ENCODE data around the gene DPP6.

Gene DPP6

GRCh38 chr7:154255324-154255723 is 203.1 kb downstream of the DPP6 start:
- DNase-seq, result no peak

GRCh38 chr7:154256150-154256549 is 204.0 kb downstream of the DPP6 start:
- DNase-seq, result no peak

DNA sequence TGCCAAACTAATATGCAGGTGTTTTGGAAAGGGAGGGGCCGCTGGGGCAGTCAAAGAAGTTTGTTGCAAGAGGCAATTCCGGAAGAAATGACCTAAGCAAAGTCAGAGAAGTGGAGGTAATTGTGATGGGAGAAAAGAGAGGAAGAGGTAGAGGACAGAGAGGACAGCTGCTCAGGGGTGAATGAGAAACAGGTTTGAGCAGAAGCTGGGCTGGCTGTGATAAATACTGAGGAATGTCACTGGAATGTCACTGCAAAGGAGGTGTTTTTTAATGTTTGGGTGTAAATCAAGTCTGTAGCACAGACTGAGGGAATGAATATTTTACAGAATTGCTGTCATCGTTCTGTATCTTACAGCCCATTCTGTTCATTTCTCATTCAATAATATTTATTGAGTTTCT is 207.2 kb downstream of the DPP6 start:
- DNase-seq, result no peak

DNA sequence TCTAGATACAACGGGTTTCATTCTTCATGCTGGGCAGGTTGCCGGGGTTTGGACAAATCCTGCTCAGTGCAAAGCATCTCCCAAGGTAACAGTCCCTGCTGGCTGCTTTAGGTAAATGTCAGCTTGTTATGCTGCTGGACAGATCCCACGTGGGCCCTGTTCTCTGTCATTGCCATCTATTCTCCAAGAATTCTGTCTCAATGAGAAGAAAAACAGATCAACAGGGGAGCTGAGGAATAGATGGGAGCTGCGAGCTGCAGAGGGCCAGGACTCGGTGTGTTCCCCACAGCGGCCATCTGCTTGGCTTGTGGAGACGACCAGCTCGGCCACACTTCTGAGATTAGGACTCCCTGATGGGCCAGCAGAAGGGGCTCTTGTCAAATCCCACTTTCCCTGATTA is 235.2 kb downstream of the DPP6 start:
- no peak for DNase-seq

DNA sequence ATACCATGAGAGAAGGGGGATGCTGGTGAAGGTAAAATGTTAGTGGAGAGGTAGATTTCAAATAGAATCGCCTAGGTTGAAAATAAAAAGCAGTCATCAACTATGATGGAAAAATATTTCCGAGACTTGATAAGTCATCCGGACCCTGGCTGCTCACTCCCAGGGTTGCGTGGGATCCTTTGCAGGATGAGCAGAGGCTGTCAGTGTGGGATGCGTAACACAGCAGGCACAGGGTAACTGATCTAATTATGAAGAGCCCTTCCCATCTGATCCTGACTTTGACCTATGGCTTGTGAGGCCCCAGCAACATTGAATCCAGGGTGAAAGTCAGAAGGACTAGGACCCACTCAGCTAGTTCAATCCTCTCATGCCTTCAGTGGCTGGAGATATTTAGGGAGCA is 236.9 kb downstream of the DPP6 start:
- DNase-seq, result no peak

DNA sequence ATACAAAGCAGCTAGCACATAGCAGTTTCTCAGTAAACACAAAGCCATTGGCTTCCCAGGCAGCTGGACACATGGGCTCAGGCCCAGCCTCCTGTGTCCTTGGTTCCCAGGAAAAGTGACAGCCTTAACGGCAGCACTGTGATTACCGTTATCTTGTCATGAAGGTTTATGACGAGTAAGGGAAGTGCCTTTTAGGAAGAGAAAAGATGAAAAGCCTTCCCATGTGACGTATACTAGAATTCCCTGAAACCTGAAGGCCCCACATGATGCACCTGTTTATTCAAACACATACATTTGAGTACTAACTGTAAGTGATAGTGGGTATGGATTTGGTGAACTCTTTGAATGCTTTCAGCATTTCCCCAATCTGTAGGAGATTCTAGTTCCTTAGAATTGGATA is 244.2 kb downstream of the DPP6 start:
- no peak for DNase-seq

GRCh38 chr7:154299736-154300135 is 247.5 kb downstream of the DPP6 start:
- DNase-seq, result no peak

GRCh38 chr7:154302380-154302779 is 250.2 kb downstream of the DPP6 start:
- no peak for DNase-seq

- DNase-seq, result no peak
These were observed 252.0 kb downstream of the DPP6 start for GRCh38 chr7:154304231-154304630.

GRCh38 chr7:154304740-154305700 is 252.8 kb downstream of the DPP6 start:
- no peak for DNase-seq

DNA sequence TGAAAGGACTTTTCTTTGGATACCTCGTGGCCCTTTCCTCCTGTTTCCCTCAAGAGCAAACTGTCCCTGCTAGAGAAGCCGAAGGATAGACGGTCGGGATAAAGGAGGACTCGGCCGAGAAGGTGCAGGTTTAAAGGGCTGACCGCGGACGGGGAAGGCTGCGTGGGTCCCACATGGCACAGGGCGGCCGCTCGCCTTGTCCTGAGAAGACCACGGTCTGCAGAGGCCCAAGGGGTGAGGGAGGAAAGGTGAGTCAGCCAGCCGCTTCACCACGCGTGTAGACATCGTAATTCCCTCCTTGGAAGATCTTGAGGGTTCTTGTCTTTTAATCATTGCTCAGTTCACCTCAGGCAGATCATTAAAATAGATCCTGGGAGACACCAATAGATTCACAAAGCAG is 253.8 kb downstream of the DPP6 start:
- DNase-seq, result no peak

DNA sequence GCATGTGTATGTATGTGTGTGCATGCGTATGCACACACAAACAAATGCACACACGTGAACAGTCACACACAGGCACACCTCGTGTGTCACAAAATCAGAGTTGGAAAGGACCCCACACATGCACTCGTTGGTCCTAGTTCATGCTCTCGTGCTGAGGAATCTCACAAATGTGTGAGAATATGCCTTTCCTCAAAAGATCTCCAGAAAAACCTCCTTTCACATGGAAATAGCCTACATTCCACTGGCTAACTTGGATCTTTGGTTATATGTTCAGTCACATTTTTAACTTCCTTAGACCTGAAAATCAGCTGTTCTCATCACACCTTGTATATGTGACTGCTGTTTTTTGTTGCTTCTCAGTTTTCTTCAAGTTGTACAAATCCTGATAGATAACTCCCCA is 256.7 kb downstream of the DPP6 start:
- DNase-seq, result no peak

DNA sequence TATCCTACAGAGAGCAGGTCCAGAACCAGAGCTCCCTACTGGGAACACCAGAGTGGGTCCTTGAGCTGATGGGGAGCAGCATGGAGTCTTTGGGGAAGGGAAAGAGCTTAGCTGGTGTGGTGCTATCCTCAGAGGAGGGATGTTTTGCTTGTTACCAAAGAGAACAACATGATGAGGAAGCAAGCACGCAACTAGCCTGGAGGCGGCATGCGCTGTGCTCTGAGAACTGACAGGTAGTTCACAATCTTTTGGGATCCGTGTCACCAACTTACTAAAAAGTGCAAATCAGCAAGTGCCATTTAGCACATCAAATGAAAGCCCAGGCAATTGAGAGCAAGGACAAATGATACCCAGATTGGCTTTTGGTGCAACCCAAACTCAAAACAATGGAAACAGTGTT is 257.9 kb downstream of the DPP6 start:
- DNase-seq, result no peak

DNA sequence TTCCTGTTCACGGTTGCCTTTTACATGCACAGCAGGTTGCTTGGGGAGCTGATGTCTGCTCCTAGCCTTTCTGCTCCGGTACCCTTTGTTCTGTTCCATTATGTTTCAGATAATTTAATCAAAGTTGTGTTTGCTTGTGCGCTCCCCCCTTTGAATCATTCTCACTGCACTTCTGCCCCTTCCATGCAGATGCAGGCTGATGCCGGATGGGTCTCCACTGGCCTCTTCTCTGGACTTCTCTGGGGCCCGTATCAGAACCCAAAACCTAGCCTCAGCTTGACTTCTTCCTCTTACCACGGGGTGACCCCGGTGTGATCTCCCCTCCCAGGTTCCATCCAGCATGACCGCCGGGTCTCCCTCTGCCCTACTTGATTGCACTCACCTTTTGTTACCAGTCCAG is 272.0 kb downstream of the DPP6 start:
- DNase-seq, result no peak

DNA sequence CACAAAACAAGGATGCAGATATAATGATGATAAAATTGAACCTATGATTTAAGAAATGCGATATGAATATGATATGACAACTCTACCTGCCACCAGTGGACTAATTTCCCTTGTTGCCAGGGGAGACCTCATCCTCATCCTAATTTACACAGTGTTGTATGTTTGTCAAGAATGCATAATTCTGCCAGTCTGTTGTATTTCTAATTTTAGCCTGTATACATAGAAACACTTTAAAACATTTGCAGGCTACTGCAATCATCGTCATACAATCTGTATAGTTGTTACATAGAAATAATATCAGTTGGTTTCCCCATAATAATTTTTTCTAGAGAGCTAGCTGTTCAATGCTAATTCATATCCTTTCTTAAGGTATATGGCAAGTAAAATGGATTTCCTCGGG is 274.2 kb downstream of the DPP6 start:
- DNase-seq, result no peak

GRCh38 chr7:154330318-154330717 is 278.1 kb downstream of the DPP6 start:
- no peak for DNase-seq

DNA sequence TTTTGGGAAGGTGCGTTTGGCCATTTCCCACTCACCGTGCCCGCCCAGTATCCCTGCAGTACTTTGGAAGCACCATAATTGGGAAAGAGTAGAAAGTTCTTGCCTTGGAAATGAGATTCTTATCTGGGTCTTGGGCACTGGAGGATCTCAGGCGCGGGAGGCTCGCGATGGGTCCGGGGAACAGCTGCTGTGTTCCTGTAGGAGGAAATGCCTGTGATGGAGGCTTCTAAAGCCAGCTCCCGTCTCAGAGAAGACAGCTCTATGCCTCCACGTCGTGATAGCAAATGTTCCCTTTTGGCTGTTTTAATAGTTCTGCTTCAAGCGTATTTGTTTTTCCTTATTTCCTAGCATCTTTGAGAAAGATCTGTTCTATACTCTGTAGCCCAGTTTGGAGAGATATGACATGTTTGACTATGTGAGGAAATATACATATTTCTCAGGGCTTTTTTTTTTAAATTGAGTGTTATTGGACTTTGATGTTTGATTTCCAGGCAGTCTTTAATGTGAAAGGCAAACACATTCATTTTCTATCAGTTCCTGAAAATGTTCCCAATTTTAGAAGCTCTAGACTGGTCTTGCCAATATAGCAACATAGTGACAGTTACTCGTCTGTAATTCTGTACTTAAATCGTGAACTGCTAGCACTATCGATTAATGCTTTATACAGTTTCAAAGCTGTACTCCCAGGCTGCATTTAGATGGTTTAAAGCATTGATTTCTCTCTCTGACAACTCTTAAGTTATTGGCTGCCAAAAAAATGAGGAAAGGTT is 280.8 kb downstream of the DPP6 start:
- DNase-seq, result no peak

- no peak for DNase-seq
These were observed 284.1 kb downstream of the DPP6 start for GRCh38 chr7:154336295-154336694.

- no peak for DNase-seq
These were observed 286.7 kb downstream of the DPP6 start for GRCh38 chr7:154338701-154339506.

GRCh38 chr7:154342971-154343633 is 290.9 kb downstream of the DPP6 start:
- DNase-seq, result no peak

GRCh38 chr7:154343778-154344412 is 291.7 kb downstream of the DPP6 start:
- no peak for DNase-seq

- no peak for DNase-seq
These were observed 292.9 kb downstream of the DPP6 start for GRCh38 chr7:154345093-154345492.
